Cardiac fibroblast (primary cell): ENCODE measurements around the gene ZBED3.

ENCODE experiments used
- DNase-seq, 2 donors: peaks; one replicate each; pipeline versions ENCODE4 v3.0.0 to v3.0.0-alpha.2; 2010; ENCODE audit warnings: low read depth in 2 of 2
- H3K4me3 ChIP-seq, 2 donors: replicated peaks in 1 of 2; 1 replicate in 1 of 2; 2 replicates in 1 of 2; pipeline ENCODE4 v1.5.1; 2011; ENCODE audit warnings: low read depth in 2 of 2, low read length in 2 of 2, mild to moderate bottlenecking in 2 of 2, moderate library complexity in 1 of 2
- CTCF ChIP-seq: IDR thresholded peaks from one replicate; pipeline ENCODE4 v1.5.1; 2011; ENCODE audit warnings: low read depth, mild to moderate bottlenecking, low read length, inconsistent platforms

Gene ZBED3

GRCh38 chr5:77065256-77065655 is 21.8 kb downstream of the ZBED3 start:
- no peak for TF ChIP-seq CTCF
- DNase-seq, result no peak
- H3K4me3 ChIP-seq, result no peak overlapping the region

DNA sequence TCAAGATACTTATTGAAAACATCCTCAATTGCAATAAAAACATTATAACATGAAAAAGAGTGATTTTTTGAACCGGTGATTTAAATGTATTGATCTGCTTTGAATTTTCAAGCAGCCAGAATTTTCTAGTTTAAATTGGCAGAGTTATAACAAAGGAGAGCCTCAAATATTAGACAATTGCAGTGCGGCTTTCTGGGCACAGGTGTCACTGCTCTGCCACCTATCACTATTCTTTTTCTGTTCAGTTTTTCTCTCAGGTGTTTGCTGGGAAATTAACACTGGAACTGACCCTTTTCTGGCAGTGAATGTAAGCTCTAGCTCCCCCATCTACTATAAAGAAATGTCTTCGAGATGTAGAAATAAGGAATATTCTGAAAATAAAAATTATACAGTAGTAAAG is 23.0 kb downstream of the ZBED3 start:
- no peak overlapping the region for H3K4me3 ChIP-seq
- DNase-seq, result no peak
- no peak for TF ChIP-seq CTCF

DNA sequence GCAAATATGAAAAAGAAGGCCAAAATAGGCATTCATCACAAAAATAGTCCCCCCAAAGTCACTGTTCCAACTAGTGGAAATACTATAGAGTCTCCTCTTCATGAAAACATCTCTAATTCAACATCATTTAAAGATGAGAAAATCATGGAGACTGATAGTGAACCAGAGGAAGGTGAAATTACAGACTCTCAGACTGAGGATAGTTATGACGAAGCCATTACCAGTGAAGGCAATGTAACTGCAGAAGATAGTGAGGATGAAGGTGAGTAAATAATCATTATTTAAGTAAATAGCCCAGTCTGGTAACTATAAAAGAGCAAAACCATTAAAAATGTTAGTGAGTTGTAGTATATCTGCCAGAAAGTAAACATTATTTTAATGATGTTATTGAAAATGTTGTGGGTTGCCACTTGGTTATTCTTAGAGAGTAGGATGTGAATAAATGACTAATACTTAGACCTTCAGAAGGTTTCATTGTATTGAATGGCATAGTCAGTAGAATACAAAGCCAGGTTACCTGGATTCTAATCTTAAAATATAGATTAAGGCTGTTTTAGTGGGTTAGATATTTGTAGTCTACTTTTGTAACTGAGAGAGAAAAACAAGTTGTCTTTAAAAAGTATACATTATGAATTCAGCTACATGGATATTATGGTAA is 40.5 kb downstream of the ZBED3 start:
- no peak overlapping the region for H3K4me3 ChIP-seq
- DNase-seq, result no peak
- TF ChIP-seq CTCF, result no peak

DNA sequence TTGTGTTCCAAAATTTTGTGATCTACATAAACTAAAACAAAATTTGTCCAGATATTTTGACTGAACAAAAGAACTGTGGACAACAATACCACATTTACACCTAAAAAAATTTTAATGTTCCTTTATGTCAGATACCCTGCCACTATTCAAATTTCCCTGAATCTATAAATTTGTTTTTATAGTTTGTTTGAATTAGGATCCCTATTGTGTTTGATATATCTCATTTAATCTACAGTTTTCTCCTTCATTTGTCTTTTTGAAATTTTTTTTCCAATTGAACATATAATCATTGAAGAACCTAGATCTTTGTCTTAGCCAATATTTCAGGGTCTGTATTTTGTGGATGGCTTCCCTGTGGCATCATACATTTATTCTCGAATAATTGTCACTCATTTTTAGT is 51.1 kb downstream of the ZBED3 start:
- DNase-seq, result no peak
- H3K4me3 ChIP-seq, result no peak overlapping the region
- no peak for TF ChIP-seq CTCF

DNA sequence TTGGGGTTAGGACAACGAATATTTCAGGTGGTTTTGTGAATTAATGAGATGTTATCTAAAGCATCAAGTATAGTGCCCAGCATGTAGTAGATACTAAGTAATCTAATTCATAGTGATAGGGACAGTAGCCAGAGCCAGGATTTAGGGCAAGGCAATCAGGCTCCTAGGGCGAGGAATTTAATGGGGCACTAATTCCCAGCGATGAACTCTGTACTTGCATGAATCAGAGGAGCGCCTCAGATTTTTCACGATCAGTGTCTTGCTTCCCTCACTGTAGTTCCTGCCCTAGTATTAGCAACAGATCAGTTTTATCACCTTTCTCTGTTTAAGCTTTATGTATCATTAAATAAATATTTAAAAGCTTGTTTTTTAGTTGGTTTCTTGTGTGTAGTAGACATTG is 53.7 kb downstream of the ZBED3 start:
- no peak for DNase-seq
- TF ChIP-seq CTCF, result no peak
- no peak overlapping the region for H3K4me3 ChIP-seq

DNA sequence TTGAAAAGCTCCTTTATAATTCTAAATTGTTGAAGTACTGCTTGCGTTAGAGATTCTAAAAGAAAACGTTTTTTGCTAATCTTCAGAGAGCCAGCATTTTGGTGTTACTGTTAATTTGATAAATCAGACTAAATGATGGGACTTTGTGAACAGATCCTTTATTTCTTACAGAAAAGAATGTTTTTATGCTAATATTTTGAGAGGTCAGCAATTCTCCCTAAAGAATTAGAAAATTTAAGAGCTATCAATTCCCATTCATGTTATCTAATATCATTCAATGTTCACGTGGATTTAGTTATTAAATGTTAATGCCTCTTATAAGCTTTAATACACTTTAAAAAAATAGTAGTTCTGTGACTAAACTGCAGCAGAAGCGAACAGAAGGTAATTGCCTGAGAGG is 54.5 kb downstream of the ZBED3 start:
- TF ChIP-seq CTCF, result no peak
- no peak overlapping the region for H3K4me3 ChIP-seq
- DNase-seq, result no peak

DNA sequence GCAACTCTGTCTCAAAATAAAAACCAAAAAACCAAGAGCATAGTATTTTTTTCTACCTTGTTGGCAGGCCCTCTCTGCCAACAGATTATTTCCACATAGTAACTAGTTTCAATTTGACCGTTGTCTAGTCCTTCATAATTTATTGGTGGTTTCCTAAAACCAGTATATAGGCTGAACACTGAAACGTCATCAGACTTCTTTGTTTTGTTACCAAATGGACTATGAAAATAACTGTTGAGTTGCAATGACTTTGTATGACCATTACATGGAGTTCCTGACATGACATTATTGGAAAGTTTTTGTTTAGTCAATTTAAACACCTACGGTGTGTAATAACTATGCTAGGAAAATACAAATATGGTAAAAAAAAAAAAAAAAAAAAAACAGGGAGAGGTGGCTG is 55.2 kb downstream of the ZBED3 start:
- TF ChIP-seq CTCF, result no peak
- no peak for DNase-seq
- no peak overlapping the region for H3K4me3 ChIP-seq
